WI38 (cell line): ENCODE results near the gene CCDC102A.

ENCODE experiments used
- H3K4me3 ChIP-seq: 2 replicates; pipeline ENCODE4 v1.5.1; 2011; ENCODE audit warnings: low read depth, mild to moderate bottlenecking, control low read depth, low read length
- CTCF ChIP-seq: IDR thresholded peaks from 2 replicates; pipeline ENCODE4 v1.5.1; 2012; ENCODE audit warnings: low read depth, mild to moderate bottlenecking, control low read depth, low read length

Gene CCDC102A

DNA sequence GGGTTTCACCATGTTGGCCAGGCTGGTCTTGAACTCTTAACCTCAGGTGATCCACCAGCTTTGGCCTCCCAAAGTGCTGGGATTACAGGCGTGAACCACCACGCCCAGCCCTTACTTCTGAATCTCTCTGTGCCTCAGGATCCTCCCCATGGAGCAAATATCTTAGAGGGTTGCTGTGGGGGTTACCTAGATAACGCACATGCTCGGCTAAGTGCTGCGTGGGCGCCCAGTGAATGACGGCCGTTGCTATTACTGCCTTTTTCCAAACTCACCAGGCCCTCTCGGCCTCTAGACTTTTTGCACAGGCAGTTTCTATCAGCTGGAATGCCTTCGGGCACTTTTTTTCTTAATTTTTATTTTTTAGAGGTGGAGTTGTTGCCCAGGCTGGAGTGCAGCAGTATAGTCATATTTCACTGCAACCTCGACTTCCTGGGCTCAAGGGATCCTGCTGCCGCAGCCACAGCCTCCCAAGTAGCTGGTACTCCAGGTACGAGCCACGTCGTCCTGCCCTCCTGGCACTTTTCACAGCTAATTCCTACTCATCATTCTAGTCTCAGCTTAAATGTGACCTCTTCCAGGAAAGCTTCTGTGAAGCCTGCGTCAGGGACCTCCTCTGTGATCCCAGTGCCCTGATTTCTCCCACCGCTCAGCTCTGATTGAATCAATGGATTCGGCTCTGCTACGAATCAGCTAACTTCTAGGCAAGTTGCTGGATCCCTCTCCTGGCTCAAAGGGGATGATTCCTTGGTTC is 8.6 kb downstream of the CCDC102A start:
- TF ChIP-seq CTCF: no peak
- no peak overlapping the region for H3K4me3 ChIP-seq

- H3K4me3 ChIP-seq: no peak overlapping the region
- no peak for TF ChIP-seq CTCF
Measured at GRCh38 chr16:57527027-57527426, 9.3 kb downstream of the CCDC102A start.

- no peak for TF ChIP-seq CTCF
Measured at GRCh38 chr16:57526498-57526897, 9.9 kb downstream of the CCDC102A start.

DNA sequence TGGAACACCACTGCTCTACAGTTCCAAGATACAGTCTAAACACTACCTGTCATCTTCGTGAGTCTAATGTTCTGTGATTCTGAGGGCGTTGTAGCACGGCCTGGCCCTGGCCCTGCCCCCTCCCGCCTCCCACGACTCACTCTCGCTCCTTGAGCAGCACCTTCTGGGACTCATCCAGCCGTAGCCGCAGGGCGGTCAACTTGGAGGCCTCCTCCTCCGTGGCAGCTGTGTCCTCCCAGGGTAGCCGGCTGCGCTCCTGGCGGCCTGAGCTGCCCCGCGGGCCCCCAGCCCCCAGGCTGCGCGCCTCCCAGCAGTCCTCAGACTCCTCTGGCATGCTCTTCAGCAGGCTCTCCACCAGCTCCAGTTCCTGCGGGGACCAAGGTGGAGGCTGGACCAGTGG is 10.6 kb downstream of the CCDC102A start:
- TF ChIP-seq CTCF: no peak

More at GRCh38 chr16:57526498-57526897, 9.9 kb downstream of the CCDC102A start:
- no peak overlapping the region for H3K4me3 ChIP-seq

DNA sequence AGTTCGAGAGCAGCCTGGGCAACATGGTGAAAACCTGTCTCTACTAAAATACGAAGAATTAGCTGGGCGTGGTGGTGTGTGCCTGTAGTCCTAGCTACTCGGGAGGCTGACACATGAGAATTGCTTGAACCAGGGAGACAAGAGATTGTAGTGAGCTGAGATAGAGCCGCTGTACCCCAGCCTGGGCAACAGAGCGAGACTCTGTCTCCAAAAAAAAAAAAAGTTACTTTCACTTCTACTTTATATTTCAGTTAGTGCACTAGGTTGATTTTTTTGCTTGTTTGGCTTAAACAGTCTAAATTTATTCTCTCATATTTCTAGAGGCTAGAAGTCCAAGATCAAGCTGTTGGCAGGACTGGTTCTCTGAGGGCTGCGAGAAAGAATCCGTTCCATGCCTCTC is 13.4 kb downstream of the CCDC102A start:
- TF ChIP-seq CTCF: no peak
- no peak overlapping the region for H3K4me3 ChIP-seq

More for the DNA sequence above, 10.6 kb downstream of the CCDC102A start:
- H3K4me3 ChIP-seq: no peak overlapping the region

GRCh38 chr16:57519796-57520360 is 16.5 kb downstream of the CCDC102A start:
- H3K4me3 ChIP-seq: no peak overlapping the region
- peak; percentile 96 for TF ChIP-seq CTCF

- H3K4me3 ChIP-seq: no peak overlapping the region
- TF ChIP-seq CTCF: no peak
Measured at GRCh38 chr16:57518922-57519321, 17.4 kb downstream of the CCDC102A start.
